ENCODE results near the gene PUSL1. TPM values are rescaled to one million over a fixed set of nuclear protein-coding genes. Genes with fewer than 3 reads are reported as not detected.

Gene PUSL1
- total RNA-seq, 2 experiments from 2014 or later: 26.3 to 27.2 TPM

DNA sequence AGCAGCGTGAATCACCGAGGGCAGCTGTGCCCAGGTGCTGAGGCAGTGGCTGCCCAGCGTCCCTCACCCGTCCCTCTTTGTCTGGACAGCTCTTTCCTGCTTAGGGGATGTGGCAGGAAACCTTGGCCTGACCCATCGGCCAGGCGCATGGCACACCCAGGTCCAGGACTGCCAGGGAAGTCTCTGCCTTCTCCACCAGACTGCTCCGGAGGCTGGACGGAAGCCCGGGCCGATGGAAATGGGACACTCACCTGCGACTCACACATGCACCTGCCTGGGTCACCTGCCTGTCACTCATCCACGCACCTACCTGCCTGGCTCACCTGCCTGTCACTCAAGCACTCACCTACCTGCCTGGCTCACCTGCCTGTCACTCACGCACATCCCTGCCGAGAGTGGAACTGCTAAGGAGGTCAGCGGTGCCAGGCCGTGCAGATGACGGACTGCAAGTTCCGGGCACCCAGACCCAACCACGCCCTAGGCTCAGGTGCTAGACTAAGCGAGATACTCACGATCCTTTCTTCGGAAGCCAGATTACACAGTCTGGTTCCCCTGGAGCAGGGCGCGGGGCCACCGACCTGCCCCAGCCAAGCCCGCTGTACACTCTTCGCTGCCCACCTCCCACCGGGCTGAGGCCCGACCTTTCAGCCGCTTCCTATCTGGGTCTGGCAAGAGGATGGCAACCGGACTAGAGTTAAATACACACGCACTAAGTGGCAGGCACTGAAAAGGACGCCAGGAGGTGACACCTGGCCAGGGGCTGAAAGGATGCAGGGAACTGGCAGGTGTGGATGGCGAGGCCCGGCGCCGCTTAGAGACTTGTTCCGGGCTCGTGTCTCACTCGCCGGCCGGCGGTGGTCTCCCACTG is 35.8 kb upstream of the PUSL1 start:
- ATAC-seq: peak; percentile 5
- Mint-ChIP-seq H3K4me3 (peak overlapping the region; percentile 90), H3K27ac (peak overlapping the region; percentile 84), H3K4me1 (peaks cover 37% of the 10 kb centered on the region), H3K9me3 (ENCODE audit: low read depth) (no peaks in the 10 kb centered on the region), H3K27me3 (no peaks in the 10 kb centered on the region), H3K36me3 (peaks cover 12% of the 10 kb centered on the region)
- CTCF ChIA-PET: interaction anchor here (0.6 to 1.8 kb wide), 5 partner anchors 19 to 151 kb away, joined by 3 to 12 read pairs (median 5); no protein-coding TSS in a partner anchor
- DNase-seq: no peak

DNA sequence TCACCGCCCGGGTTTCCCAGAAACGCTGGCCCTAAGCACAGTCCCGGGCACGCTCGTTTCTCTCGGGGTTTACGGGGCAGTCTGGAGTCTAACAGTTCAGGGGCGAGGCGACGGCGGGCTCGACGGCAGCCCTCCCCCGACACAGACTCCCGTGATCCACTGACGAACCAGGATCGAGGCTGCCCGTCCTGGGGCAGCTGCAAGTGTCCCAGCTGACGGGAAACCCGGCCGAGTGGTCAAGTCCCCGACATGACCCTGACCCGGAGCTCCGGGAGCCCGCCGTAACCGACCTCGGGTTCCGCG is 35.2 kb upstream of the PUSL1 start:
- peak overlapping the region; percentile 90 for H3K4me3 Mint-ChIP-seq
- CTCF ChIA-PET: interaction anchor here (1.0 to 1.5 kb wide), 3 partner anchors 18 to 151 kb away, joined by 3 to 12 read pairs (median 5); no protein-coding TSS in a partner anchor
- no peaks in the 10 kb centered on the region for H3K9me3 Mint-ChIP-seq (ENCODE audit: low read depth)
- H3K27me3 Mint-ChIP-seq: no peaks in the 10 kb centered on the region
- H3K27ac Mint-ChIP-seq: peak overlapping the region; percentile 84
- DNase-seq (no peak), ATAC-seq (peak; percentile 10)
- H3K4me1 Mint-ChIP-seq: peaks cover 37% of the 10 kb centered on the region
- peaks cover 12% of the 10 kb centered on the region for H3K36me3 Mint-ChIP-seq

DNA sequence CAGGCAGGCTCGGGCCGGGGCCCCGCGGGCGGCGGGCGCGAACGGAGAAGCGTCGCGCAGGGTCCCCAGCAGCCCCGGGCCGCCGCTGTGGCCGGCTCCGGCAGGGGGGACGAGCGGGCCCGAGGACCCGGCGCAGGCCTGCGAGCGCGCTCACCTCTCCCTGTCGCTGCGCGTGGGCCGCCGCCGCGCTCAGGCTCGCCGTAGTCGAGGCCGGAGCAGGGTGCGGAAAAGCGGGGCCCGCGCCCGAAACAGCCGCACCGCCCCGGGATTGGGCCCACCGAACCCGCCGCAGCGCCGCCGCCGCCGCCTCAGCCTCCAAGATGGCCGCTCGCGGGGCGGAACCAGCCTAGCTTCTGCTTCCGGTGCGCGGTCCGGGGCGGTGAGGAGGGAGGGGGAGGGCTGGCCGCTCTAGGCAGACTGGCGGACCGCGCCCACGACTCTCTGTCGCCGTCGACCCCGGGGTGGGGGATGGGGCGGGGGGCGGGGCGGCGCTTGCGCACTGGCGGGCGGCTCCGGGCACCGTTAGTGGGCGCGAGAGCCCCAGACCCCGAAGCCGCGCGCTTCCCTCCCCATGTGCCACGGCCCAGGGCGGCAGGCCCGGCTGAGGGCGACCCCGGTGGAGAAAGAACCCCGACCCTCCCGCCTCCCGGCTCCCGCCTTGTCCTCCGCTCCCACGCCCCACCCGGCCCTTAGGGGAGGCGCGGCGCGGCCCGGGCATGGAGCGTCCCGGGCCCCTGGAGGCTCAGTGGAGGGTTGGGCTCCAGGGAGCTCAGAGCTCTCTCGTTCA is 34.7 kb upstream of the PUSL1 start, which contains the start of gene UBE2J2:
Gene UBE2J2, minus strand, starts transcription at position 343 of the 787 bp plus-strand sequence. CDS start 5,862 bp downstream, outside the sequence.
- H3K4me1 Mint-ChIP-seq: peaks cover 37% of the 10 kb centered on the region
- peaks cover 12% of the 10 kb centered on the region for H3K36me3 Mint-ChIP-seq
- H3K4me3 Mint-ChIP-seq: peak within 1 kb of the TSS; percentile 90
- peak; percentile 95 for ATAC-seq
- CTCF ChIA-PET: interaction anchor here (0.8 to 1.5 kb wide), 4 partner anchors 18 to 152 kb away, joined by 3 to 12 read pairs (median 4); no protein-coding TSS in a partner anchor
- no peaks in the 10 kb centered on the region for H3K27me3 Mint-ChIP-seq
- H3K9me3 Mint-ChIP-seq (ENCODE audit: low read depth): no peaks in the 10 kb centered on the region
- peak; percentile 96 for DNase-seq
- peak within 1 kb of the TSS; percentile 84 for H3K27ac Mint-ChIP-seq

GRCh38 chr1:1274299-1274930 is 34.0 kb upstream of the PUSL1 start:
- CTCF ChIA-PET: interaction anchor here (0.8 to 1.5 kb wide), 3 partner anchors 24 to 153 kb away, joined by 4 to 12 read pairs (median 5); no protein-coding TSS in a partner anchor
- peak overlapping the region; percentile 61 for H3K4me3 Mint-ChIP-seq
- H3K4me1 Mint-ChIP-seq: peaks cover 37% of the 10 kb centered on the region
- DNase-seq: no peak
- no peaks in the 10 kb centered on the region for H3K27me3 Mint-ChIP-seq
- no peaks in the 10 kb centered on the region for H3K9me3 Mint-ChIP-seq (ENCODE audit: low read depth)
- H3K27ac Mint-ChIP-seq: peak overlapping the region; percentile 15
- ATAC-seq: no peak
- peaks cover 12% of the 10 kb centered on the region for H3K36me3 Mint-ChIP-seq

DNA sequence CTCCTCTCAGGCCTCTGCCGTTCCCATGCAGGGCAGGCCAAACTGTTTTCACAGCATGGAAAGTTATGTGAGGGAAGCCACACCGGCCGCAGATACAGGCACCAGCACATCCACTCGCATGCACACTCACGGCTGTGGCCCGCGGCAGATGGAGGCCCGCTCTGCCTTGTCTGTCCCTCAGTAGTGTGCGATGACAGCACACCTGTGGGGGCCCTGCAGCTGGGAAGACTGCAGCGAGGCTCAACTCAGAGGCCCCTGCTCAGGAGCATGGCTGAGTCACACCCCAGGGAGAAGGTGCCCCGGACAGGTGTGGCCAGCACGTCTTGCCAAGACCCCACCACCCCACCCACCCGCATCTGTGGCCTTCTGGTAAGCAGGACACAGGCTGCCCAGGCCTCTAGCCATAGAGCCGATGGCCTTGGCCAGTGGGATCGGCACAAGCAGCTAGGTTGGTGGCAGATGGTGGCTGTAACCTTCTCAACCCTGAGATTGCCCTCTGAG is 33.4 kb upstream of the PUSL1 start:
- peak overlapping the region; percentile 61 for H3K4me3 Mint-ChIP-seq
- no peak for ATAC-seq
- peaks cover 33% of the 10 kb centered on the region for H3K4me1 Mint-ChIP-seq
- DNase-seq: no peak
- peak overlapping the region; percentile 15 for H3K27ac Mint-ChIP-seq
- H3K27me3 Mint-ChIP-seq: no peaks in the 10 kb centered on the region
- H3K9me3 Mint-ChIP-seq (ENCODE audit: low read depth): no peaks in the 10 kb centered on the region
- peaks cover 12% of the 10 kb centered on the region for H3K36me3 Mint-ChIP-seq
- CTCF ChIA-PET: interaction anchor here (1.2 to 2.3 kb wide), 2 partner anchors 124 to 152 kb away, joined by 3 to 7 read pairs; partner anchors contain the start of gene CCNL2

DNA sequence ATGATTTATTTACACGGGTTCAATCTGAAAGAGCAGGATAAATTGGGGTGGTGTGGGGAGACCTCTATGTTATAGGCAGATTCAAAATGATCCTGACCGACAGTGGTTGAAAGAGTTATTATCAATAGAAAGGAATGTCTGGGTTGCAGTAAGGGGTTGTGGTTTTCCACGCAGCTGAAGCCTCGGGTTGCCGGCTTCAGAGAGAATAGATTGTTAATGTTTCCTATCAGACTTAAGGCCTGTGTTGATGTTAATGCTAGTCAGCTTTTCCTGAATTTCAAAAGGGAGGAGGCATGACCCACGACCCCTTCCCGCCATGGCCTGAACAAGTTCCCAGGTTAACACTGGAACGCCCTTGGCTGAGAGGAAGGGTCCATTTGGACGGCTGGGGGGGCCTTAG is 32.6 kb upstream of the PUSL1 start:
- no peaks in the 10 kb centered on the region for H3K27me3 Mint-ChIP-seq
- ATAC-seq: no peak
- CTCF ChIA-PET: interaction anchor here (1.2 to 2.3 kb wide), 2 partner anchors 124 to 153 kb away, joined by 3 to 7 read pairs; partner anchors contain the start of gene CCNL2
- H3K4me3 Mint-ChIP-seq: no peak overlapping the region
- peaks cover 12% of the 10 kb centered on the region for H3K36me3 Mint-ChIP-seq
- H3K9me3 Mint-ChIP-seq (ENCODE audit: low read depth): no peaks in the 10 kb centered on the region
- DNase-seq: no peak
- no peak overlapping the region for H3K27ac Mint-ChIP-seq
- H3K4me1 Mint-ChIP-seq: peaks cover 24% of the 10 kb centered on the region

GRCh38 chr1:1278620-1279019 is 29.8 kb upstream of the PUSL1 start:
- CTCF ChIA-PET: interaction anchor here (1.3 kb wide), 1 partner anchor 157 kb away, joined by 4 read pairs; no protein-coding TSS in a partner anchor
- Mint-ChIP-seq H3K27ac (no peak overlapping the region), H3K4me3 (no peak overlapping the region), H3K36me3 (no peaks in the 10 kb centered on the region), H3K27me3 (no peaks in the 10 kb centered on the region), H3K4me1 (peaks cover 4% of the 10 kb centered on the region), H3K9me3 (ENCODE audit: low read depth) (no peaks in the 10 kb centered on the region)
- DNase-seq (no peak), ATAC-seq (no peak)

- ATAC-seq (no peak), DNase-seq (no peak)
- CTCF ChIA-PET: interaction anchor here (0.9 kb wide), 1 partner anchor 157 kb away, joined by 3 read pairs; no protein-coding TSS in a partner anchor
- Mint-ChIP-seq H3K9me3 (ENCODE audit: low read depth) (no peaks in the 10 kb centered on the region), H3K36me3 (no peaks in the 10 kb centered on the region), H3K27me3 (no peaks in the 10 kb centered on the region), H3K4me1 (peaks cover 4% of the 10 kb centered on the region), H3K27ac (no peak overlapping the region), H3K4me3 (no peak overlapping the region)
Observed at GRCh38 chr1:1279028-1279427, 29.4 kb upstream of the PUSL1 start.

- H3K4me3 Mint-ChIP-seq: no peak overlapping the region
- no peak for ATAC-seq
- no peaks in the 10 kb centered on the region for H3K9me3 Mint-ChIP-seq (ENCODE audit: low read depth)
- H3K27ac Mint-ChIP-seq: no peak overlapping the region
- no peak for DNase-seq
- CTCF ChIA-PET: interaction anchor here (0.9 to 1.2 kb wide), 2 partner anchors 12 to 158 kb away, joined by 3 read pairs; no protein-coding TSS in a partner anchor
- no peaks in the 10 kb centered on the region for H3K36me3 Mint-ChIP-seq
- H3K4me1 Mint-ChIP-seq: no peaks in the 10 kb centered on the region
- no peaks in the 10 kb centered on the region for H3K27me3 Mint-ChIP-seq
Observed at GRCh38 chr1:1280782-1281481, 27.5 kb upstream of the PUSL1 start.

- DNase-seq (no peak), ATAC-seq (no peak)
- CTCF ChIA-PET: interaction anchor here (0.9 to 1.5 kb wide), 2 partner anchors 11 to 31 kb away, joined by 3 to 4 read pairs; no protein-coding TSS in a partner anchor
- no peaks in the 10 kb centered on the region for H3K36me3 Mint-ChIP-seq
- H3K4me3 Mint-ChIP-seq: no peak overlapping the region
- H3K9me3 Mint-ChIP-seq (ENCODE audit: low read depth): no peaks in the 10 kb centered on the region
- H3K4me1 Mint-ChIP-seq: no peaks in the 10 kb centered on the region
- H3K27ac Mint-ChIP-seq: no peak overlapping the region
- H3K27me3 Mint-ChIP-seq: no peaks in the 10 kb centered on the region
Observed at GRCh38 chr1:1281533-1282321, 26.7 kb upstream of the PUSL1 start.

- Mint-ChIP-seq H3K4me3 (no peak overlapping the region), H3K27me3 (no peaks in the 10 kb centered on the region), H3K27ac (no peak overlapping the region), H3K4me1 (no peaks in the 10 kb centered on the region), H3K9me3 (ENCODE audit: low read depth) (no peaks in the 10 kb centered on the region), H3K36me3 (no peaks in the 10 kb centered on the region)
- DNase-seq (no peak), ATAC-seq (no peak)
- CTCF ChIA-PET: interaction anchor here (1.5 kb wide), 1 partner anchor 32 kb away, joined by 4 read pairs; no protein-coding TSS in a partner anchor
Observed at GRCh38 chr1:1282998-1283397, 25.4 kb upstream of the PUSL1 start.
